ENCODE measurements around the gene DNAH8.
"Not testable (repeated sequence)": the region's sequence is repeated elsewhere in the genome, so short reads cannot be mapped to it uniquely, and the experiment has no call there.

Gene DNAH8

DNA sequence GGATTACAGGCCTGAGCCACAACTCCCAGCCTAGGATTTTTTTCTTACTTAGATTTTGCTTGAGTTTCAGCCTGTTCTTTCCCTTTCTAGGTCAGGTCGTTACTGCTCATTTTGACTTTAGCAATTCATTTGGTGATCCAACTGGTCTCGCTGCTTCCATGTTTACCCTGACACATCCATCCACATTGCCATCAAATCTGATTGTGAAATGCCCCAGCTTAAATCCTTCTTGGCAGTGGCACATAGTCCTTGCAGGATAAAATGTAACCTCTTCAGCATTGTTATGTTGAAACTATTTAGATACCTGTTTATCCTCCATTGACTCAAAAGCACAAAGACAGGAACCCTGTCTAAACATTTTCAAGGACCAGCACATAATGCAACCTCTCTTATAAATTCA lies 77.2 kb downstream of the DNAH8 start:
- no peak for DNase-seq (ENCODE audit: low read depth)
- TF ChIP-seq, protein P1, sequence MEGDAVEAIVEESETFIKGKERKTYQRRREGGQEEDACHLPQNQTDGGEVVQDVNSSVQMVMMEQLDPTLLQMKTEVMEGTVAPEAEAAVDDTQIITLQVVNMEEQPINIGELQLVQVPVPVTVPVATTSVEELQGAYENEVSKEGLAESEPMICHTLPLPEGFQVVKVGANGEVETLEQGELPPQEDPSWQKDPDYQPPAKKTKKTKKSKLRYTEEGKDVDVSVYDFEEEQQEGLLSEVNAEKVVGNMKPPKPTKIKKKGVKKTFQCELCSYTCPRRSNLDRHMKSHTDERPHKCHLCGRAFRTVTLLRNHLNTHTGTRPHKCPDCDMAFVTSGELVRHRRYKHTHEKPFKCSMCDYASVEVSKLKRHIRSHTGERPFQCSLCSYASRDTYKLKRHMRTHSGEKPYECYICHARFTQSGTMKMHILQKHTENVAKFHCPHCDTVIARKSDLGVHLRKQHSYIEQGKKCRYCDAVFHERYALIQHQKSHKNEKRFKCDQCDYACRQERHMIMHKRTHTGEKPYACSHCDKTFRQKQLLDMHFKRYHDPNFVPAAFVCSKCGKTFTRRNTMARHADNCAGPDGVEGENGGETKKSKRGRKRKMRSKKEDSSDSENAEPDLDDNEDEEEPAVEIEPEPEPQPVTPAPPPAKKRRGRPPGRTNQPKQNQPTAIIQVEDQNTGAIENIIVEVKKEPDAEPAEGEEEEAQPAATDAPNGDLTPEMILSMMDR (IDR thresholded peaks at IDR 0.05; ENCODE audit: low read length, missing control alignments), result no peak
- no peak overlapping the region for H3K4me3 ChIP-seq (replicated peaks; ENCODE audit: low read depth, low read length)

- TF ChIP-seq, protein P1 (IDR thresholded peaks at IDR 0.05; ENCODE audit: low read length, missing control alignments), result no peak
- H3K4me3 ChIP-seq (replicated peaks; ENCODE audit: low read depth, low read length), result no peak overlapping the region
- no peak for DNase-seq (ENCODE audit: low read depth)
Observed at GRCh38 chr6:38794682-38795081, 79.6 kb downstream of the DNAH8 start.

DNA sequence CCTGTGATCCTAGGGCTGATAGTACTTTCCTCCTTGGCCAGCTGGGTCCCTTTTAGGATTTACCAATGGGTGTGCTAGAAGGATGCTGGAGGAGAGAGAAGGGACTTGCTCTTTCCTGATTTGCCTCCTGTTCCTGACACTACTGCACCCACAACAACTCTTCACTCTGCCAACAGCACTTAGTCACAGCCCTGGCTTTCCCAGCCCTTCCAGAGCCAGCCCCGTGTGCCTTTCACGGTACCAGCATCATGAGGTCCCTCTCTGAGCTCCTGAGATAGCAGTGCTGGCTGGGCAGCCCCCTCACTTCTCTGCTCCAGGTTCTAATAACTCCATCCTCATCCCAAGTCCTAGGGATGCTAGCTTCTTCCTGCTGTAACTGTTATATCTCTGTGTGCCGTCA lies 80.9 kb downstream of the DNAH8 start:
- no peak for DNase-seq (ENCODE audit: low read depth)
- H3K4me3 ChIP-seq (replicated peaks; ENCODE audit: low read depth, low read length), result no peak overlapping the region
- TF ChIP-seq, protein P1 (IDR thresholded peaks at IDR 0.05; ENCODE audit: low read length, missing control alignments), result no peak

GRCh38 chr6:38796437-38796836 lies 81.3 kb downstream of the DNAH8 start:
- not testable (repeated sequence) for DNase-seq (ENCODE audit: low read depth); H3K4me3 ChIP-seq (replicated peaks; ENCODE audit: low read depth, low read length)

GRCh38 chr6:38796850-38797249 lies 81.7 kb downstream of the DNAH8 start:
- TF ChIP-seq, protein P1 (IDR thresholded peaks at IDR 0.05; ENCODE audit: low read length, missing control alignments), result no peak
- H3K4me3 ChIP-seq (replicated peaks; ENCODE audit: low read depth, low read length), result no peak overlapping the region
- no peak for DNase-seq (ENCODE audit: low read depth)

DNA sequence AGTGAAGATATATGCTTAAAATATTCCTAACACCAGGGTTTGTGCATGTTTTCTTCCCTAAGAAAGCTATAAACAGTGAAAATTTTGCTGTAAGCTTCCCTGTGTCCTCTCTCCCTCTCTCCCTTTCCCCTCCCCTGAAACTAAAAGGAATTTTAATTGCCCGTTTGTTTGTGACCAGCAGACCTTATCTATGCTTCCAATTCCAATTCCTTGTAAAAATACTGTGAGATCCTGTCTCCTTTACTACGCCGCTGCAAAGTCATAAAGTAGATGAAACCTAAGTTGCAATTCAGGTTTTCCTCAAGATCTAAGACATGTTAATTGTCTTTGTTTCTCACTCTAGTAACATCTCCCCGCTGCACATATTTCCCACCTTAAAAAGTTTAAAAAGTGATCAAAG lies 82.3 kb downstream of the DNAH8 start:
- TF ChIP-seq, protein P1 (IDR thresholded peaks at IDR 0.05; ENCODE audit: low read length, missing control alignments), result no peak
- no peak for DNase-seq (ENCODE audit: low read depth)
- no peak overlapping the region for H3K4me3 ChIP-seq (replicated peaks; ENCODE audit: low read depth, low read length)

DNA sequence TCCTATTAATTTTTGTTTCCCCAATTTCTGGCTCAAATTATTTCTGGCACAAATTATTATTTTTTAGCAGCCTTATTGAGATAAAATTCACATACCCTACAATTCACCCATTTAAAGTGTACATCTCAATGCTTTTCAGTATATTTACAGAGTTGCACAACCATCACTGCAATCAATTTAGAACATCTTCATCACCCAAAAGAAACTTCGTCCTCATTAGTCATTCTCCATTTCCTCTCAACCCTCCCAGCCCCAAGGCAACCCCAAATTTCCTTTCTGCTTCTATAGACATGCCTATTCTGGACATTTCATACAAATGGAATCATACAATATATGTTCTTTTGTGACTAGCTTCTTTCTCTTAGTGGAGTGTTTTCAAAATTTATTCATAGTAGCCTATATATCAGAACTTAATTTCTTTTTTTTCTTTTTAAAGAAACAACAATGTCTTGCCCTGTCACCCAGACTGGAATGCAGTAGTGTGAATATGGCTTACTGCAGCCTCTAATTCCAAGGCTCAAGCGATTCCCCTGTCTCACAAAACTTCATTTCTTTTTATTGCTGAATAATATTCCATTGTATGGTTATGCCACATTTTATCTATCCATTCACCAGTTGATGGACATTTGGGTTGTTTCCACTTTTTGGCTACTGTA lies 84.5 kb downstream of the DNAH8 start:
- TF ChIP-seq, protein P1 (IDR thresholded peaks at IDR 0.05; ENCODE audit: low read length, missing control alignments), result no peak
- no peak overlapping the region for H3K4me3 ChIP-seq (replicated peaks; ENCODE audit: low read depth, low read length)
- no peak for DNase-seq (ENCODE audit: low read depth)
